GM23338 (cell line): ENCODE measurements around the gene NHLRC4. TPM values are rescaled to one million over a fixed set of nuclear protein-coding genes. Genes with fewer than 3 reads are reported as not detected.

Experiments used
- EZH2 ChIP-seq: fragments of 200-600 bp; sonication (generic); IDR thresholded peaks from one replicate; pipeline ENCODE4 v1.8.0; 2017; ENCODE audit warnings: antibody characterized with exemption, mild to moderate bottlenecking, low read depth; ENCODE audit not compliant: unreplicated experiment
- EZH2phosphoT487 ChIP-seq: fragments of 200-600 bp; sonication (generic); IDR thresholded peaks from one replicate; pipeline ENCODE4 v1.8.1; 2018; ENCODE audit warnings: antibody characterized with exemption; ENCODE audit not compliant: unreplicated experiment
- JUNB ChIP-seq: IDR thresholded peaks from one replicate; pipeline ENCODE4 v1.6.1; 2016; ENCODE audit warnings: antibody characterized with exemption; ENCODE audit not compliant: unreplicated experiment
- POLR2AphosphoS5 ChIP-seq: IDR thresholded peaks from 2 replicates; pipeline ENCODE4 v1.6.1; 2016; ENCODE audit warnings: antibody characterized with exemption, low read depth
- REST ChIP-seq: IDR thresholded peaks from one replicate; pipeline ENCODE4 v1.6.1; 2018; ENCODE audit warnings: antibody characterized with exemption; ENCODE audit not compliant: unreplicated experiment
- STAT1 ChIP-seq: IDR thresholded peaks from one replicate; pipeline ENCODE4 v1.6.1; 2016; ENCODE audit warnings: antibody characterized with exemption; ENCODE audit not compliant: unreplicated experiment
- ZNF331 ChIP-seq: fragments of 250-450 bp; sonication (Bioruptor Pico); IDR thresholded peaks from 2 replicates; pipeline ENCODE4 v1.5.0; 2020; ENCODE audit warnings: low read depth, mild to moderate bottlenecking, moderate library complexity
- polyA plus RNA-seq: library from polyadenylated mRNA; unstranded; fragments of >200 nt; fragmentation: Nextera tagmentation; extraction: Ambion mirVana; gene quantifications from 2 replicates; pipeline ENCODE4 v1.2.1, GENCODE V29; 2016
- total RNA-seq: library from RNA; depleted of rRNA; stranded (reverse); fragments of >200 nt; shearing (Covaris generic); gene quantifications from 2 replicates; pipeline ENCODE4 v1.2.3, GENCODE V29; 2014
- TF ChIP-seq, protein P1 (sequence below): fragments of 250-450 bp; sonication (Bioruptor Pico); IDR thresholded peaks from 2 replicates; pipeline ENCODE4 v1.5.0; 2020; ENCODE audit warnings: mild to moderate bottlenecking, moderate library complexity

The NHLRC4 gene
- total and polyA plus RNA-seq, 2 experiments from 2014 or later, result 0.47 to 0.80 TPM

GRCh38 chr16:610513-611381, 43.9 kb downstream of the NHLRC4 start (continued):
- TF ChIP-seq, protein P1, sequence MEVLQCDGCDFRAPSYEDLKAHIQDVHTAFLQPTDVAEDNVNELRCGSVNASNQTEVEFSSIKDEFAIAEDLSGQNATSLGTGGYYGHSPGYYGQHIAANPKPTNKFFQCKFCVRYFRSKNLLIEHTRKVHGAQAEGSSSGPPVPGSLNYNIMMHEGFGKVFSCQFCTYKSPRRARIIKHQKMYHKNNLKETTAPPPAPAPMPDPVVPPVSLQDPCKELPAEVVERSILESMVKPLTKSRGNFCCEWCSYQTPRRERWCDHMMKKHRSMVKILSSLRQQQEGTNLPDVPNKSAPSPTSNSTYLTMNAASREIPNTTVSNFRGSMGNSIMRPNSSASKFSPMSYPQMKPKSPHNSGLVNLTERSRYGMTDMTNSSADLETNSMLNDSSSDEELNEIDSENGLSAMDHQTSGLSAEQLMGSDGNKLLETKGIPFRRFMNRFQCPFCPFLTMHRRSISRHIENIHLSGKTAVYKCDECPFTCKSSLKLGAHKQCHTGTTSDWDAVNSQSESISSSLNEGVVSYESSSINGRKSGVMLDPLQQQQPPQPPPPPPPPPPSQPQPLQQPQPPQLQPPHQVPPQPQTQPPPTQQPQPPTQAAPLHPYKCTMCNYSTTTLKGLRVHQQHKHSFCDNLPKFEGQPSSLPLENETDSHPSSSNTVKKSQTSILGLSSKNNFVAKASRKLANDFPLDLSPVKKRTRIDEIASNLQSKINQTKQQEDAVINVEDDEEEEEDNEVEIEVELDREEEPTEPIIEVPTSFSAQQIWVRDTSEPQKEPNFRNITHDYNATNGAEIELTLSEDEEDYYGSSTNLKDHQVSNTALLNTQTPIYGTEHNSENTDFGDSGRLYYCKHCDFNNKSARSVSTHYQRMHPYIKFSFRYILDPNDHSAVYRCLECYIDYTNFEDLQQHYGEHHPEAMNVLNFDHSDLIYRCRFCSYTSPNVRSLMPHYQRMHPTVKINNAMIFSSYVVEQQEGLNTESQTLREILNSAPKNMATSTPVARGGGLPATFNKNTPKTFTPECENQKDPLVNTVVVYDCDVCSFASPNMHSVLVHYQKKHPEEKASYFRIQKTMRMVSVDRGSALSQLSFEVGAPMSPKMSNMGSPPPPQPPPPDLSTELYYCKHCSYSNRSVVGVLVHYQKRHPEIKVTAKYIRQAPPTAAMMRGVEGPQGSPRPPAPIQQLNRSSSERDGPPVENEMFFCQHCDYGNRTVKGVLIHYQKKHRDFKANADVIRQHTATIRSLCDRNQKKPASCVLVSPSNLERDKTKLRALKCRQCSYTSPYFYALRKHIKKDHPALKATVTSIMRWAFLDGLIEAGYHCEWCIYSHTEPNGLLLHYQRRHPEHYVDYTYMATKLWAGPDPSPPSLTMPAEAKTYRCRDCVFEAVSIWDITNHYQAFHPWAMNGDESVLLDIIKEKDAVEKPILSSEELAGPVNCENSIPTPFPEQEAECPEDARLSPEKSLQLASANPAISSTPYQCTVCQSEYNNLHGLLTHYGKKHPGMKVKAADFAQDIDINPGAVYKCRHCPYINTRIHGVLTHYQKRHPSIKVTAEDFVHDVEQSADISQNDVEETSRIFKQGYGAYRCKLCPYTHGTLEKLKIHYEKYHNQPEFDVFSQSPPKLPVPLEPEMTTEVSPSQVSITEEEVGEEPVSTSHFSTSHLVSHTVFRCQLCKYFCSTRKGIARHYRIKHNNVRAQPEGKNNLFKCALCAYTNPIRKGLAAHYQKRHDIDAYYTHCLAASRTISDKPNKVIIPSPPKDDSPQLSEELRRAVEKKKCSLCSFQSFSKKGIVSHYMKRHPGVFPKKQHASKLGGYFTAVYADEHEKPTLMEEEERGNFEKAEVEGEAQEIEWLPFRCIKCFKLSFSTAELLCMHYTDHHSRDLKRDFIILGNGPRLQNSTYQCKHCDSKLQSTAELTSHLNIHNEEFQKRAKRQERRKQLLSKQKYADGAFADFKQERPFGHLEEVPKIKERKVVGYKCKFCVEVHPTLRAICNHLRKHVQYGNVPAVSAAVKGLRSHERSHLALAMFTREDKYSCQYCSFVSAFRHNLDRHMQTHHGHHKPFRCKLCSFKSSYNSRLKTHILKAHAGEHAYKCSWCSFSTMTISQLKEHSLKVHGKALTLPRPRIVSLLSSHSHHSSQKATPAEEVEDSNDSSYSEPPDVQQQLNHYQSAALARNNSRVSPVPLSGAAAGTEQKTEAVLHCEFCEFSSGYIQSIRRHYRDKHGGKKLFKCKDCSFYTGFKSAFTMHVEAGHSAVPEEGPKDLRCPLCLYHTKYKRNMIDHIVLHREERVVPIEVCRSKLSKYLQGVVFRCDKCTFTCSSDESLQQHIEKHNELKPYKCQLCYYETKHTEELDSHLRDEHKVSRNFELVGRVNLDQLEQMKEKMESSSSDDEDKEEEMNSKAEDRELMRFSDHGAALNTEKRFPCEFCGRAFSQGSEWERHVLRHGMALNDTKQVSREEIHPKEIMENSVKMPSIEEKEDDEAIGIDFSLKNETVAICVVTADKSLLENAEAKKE (CRISPR knock-in tag), result no peak
- TF ChIP-seq STAT1 (no peak), REST (no peak), JUNB (no peak), POLR2AphosphoS5 (no peak), EZH2phosphoT487 (no peak), EZH2 (no peak), ZNF331 (CRISPR knock-in tag) (no peak)
